ENCODE results near the gene SULT2B1.

The SULT2B1 gene

GRCh38 chr19:48551437-48552302, at the start of gene SULT2B1:
Gene SULT2B1, plus strand, starts transcription at chr19:48552172. Its CDS starts 81 bp downstream, at chr19:48552253.
- H3K4me3 ChIP-seq: no peak within 1 kb of the TSS
- no peak for DNase-seq (ENCODE audit: low spot score in 2 of 2)
- in situ Hi-C loops (cut with MboI; ENCODE audit: low sequenced_read_pairs): no loop called here
- no peaks in the 10 kb centered on the region for H3K9me3 ChIP-seq
- peaks cover 8% of the 10 kb centered on the region for H3K4me1 ChIP-seq
- H3K36me3 ChIP-seq (replicated peaks): no peaks in the 10 kb centered on the region
- H3K27me3 ChIP-seq (ENCODE audit: low read depth): no peaks in the 10 kb centered on the region

GRCh38 chr19:48502350-48503018, 49.5 kb upstream of the SULT2B1 start:
- H3K36me3 ChIP-seq (replicated peaks): no peaks in the 10 kb centered on the region
- no peaks in the 10 kb centered on the region for H3K9me3 ChIP-seq
- in situ Hi-C loops (cut with MboI; ENCODE audit: low sequenced_read_pairs): no loop called here
- DNase-seq (ENCODE audit: low spot score in 2 of 2): no peak
- H3K4me1 ChIP-seq: peaks cover 4% of the 10 kb centered on the region
- H3K4me3 ChIP-seq: peak overlapping the region; percentile 38
- H3K27me3 ChIP-seq (ENCODE audit: low read depth): no peaks in the 10 kb centered on the region

- Histone ChIP-seq H3K4me1 (peaks cover 3% of the 10 kb centered on the region), H3K9me3 (no peaks in the 10 kb centered on the region), H3K27me3 (ENCODE audit: low read depth) (no peaks in the 10 kb centered on the region), H3K36me3 (replicated peaks) (no peaks in the 10 kb centered on the region), H3K4me3 (no peak overlapping the region)
- DNase-seq (ENCODE audit: low spot score in 2 of 2): peak in 1 of 2 experiments; percentile 51
- in situ Hi-C loops (cut with MboI; ENCODE audit: low sequenced_read_pairs): loop anchor here (5.0 kb wide), 1 partner anchor 81 kb away; no protein-coding TSS in a partner anchor
These were observed 45.7 kb upstream of the SULT2B1 start for GRCh38 chr19:48506138-48506733.

- Histone ChIP-seq H3K9me3 (no peaks in the 10 kb centered on the region), H3K4me1 (0 out of 2 replicates have a peak, but pooled peaks cover 2% of the 10 kb centered on the region), H3K36me3 (replicated peaks) (no peaks in the 10 kb centered on the region), H3K27me3 (ENCODE audit: low read depth) (no peaks in the 10 kb centered on the region), H3K4me3 (no peak overlapping the region)
- no peak for DNase-seq (ENCODE audit: low spot score in 2 of 2)
- in situ Hi-C loops (cut with MboI; ENCODE audit: low sequenced_read_pairs): loop anchor here (5.0 kb wide), 1 partner anchor 79 kb away; no protein-coding TSS in a partner anchor
These were observed 44.0 kb upstream of the SULT2B1 start for GRCh38 chr19:48507911-48508439.

- DNase-seq (ENCODE audit: low spot score in 2 of 2): no peak
- no peaks in the 10 kb centered on the region for H3K9me3 ChIP-seq
- H3K4me1 ChIP-seq: 0 out of 2 replicates have a peak, but pooled peaks cover 2% of the 10 kb centered on the region
- no peak overlapping the region for H3K4me3 ChIP-seq
- in situ Hi-C loops (cut with MboI; ENCODE audit: low sequenced_read_pairs): loop anchor here (5.0 kb wide), 1 partner anchor 78 kb away; no protein-coding TSS in a partner anchor
- H3K36me3 ChIP-seq (replicated peaks): no peaks in the 10 kb centered on the region
- H3K27me3 ChIP-seq (ENCODE audit: low read depth): no peaks in the 10 kb centered on the region
These were observed 43.1 kb upstream of the SULT2B1 start for GRCh38 chr19:48508729-48509411.

- peaks cover 6% of the 10 kb centered on the region for H3K4me1 ChIP-seq
- H3K9me3 ChIP-seq: no peaks in the 10 kb centered on the region
- no peak overlapping the region for H3K4me3 ChIP-seq
- H3K36me3 ChIP-seq (replicated peaks): no peaks in the 10 kb centered on the region
- H3K27me3 ChIP-seq (ENCODE audit: low read depth): no peaks in the 10 kb centered on the region
- DNase-seq (ENCODE audit: low spot score in 2 of 2): no peak
- in situ Hi-C loops (cut with MboI; ENCODE audit: low sequenced_read_pairs): loop anchor here (5.0 kb wide), 1 partner anchor 78 kb away; no protein-coding TSS in a partner anchor
These were observed 42.3 kb upstream of the SULT2B1 start for GRCh38 chr19:48509467-48510194.

- no peaks in the 10 kb centered on the region for H3K9me3 ChIP-seq
- in situ Hi-C loops (cut with MboI; ENCODE audit: low sequenced_read_pairs): no loop called here
- no peaks in the 10 kb centered on the region for H3K27me3 ChIP-seq (ENCODE audit: low read depth)
- H3K36me3 ChIP-seq (replicated peaks): no peaks in the 10 kb centered on the region
- H3K4me3 ChIP-seq: no peak overlapping the region
- DNase-seq (ENCODE audit: low spot score in 2 of 2): peak; percentile 46 to 81
- H3K4me1 ChIP-seq: peaks cover 6% of the 10 kb centered on the region
These were observed 41.3 kb upstream of the SULT2B1 start for GRCh38 chr19:48510421-48511268.

GRCh38 chr19:48511321-48511731, 40.6 kb upstream of the SULT2B1 start:
- in situ Hi-C loops (cut with MboI; ENCODE audit: low sequenced_read_pairs): no loop called here
- Histone ChIP-seq H3K27me3 (ENCODE audit: low read depth) (no peaks in the 10 kb centered on the region), H3K9me3 (no peaks in the 10 kb centered on the region), H3K4me3 (no peak overlapping the region), H3K4me1 (peaks cover 6% of the 10 kb centered on the region), H3K36me3 (replicated peaks) (no peaks in the 10 kb centered on the region)
- DNase-seq (ENCODE audit: low spot score in 2 of 2): no peak

- Histone ChIP-seq H3K36me3 (replicated peaks) (no peaks in the 10 kb centered on the region), H3K9me3 (no peaks in the 10 kb centered on the region), H3K4me3 (no peak within 1 kb of the TSS), H3K27me3 (ENCODE audit: low read depth) (no peaks in the 10 kb centered on the region), H3K4me1 (peaks cover 6% of the 10 kb centered on the region)
- DNase-seq (ENCODE audit: low spot score in 2 of 2): peak in 1 of 2 experiments; percentile 65
- in situ Hi-C loops (cut with MboI; ENCODE audit: low sequenced_read_pairs): no loop called here
These were observed 40.0 kb upstream of the SULT2B1 start, which contains the start of gene LMTK3 for GRCh38 chr19:48511800-48512503. Gene LMTK3, minus strand, starts transcription at chr19:48511835. Its CDS starts 259 bp downstream, at chr19:48511576.

- H3K4me3 ChIP-seq: peak overlapping the region; percentile 53
- H3K9me3 ChIP-seq: no peaks in the 10 kb centered on the region
- no peaks in the 10 kb centered on the region for H3K27me3 ChIP-seq (ENCODE audit: low read depth)
- no peaks in the 10 kb centered on the region for H3K36me3 ChIP-seq (replicated peaks)
- H3K4me1 ChIP-seq: peaks cover 6% of the 10 kb centered on the region
- in situ Hi-C loops (cut with MboI; ENCODE audit: low sequenced_read_pairs): no loop called here
- no peak for DNase-seq (ENCODE audit: low spot score in 2 of 2)
These were observed 39.3 kb upstream of the SULT2B1 start for GRCh38 chr19:48512504-48513288.
